Endodermal cell (in vitro differentiated cells): ENCODE data around the gene CARD8. TPM values are rescaled to one million over a fixed set of nuclear protein-coding genes. Genes with fewer than 3 reads are reported as not detected.

Experiments
- DNase-seq: peaks from one replicate; pipeline ENCODE4 v3.0.0-alpha.2; 2017
- H3K27ac ChIP-seq: 2 replicates; pipeline ENCODE4 v1.5.1; 2013; ENCODE audit warnings: mild to moderate bottlenecking, low read depth, low read length, moderate library complexity
- H3K27me3 ChIP-seq: 2 replicates; pipeline ENCODE4 v1.6.1; 2013; ENCODE audit warnings: mild to moderate bottlenecking, low read length, moderate library complexity; ENCODE audit not compliant: insufficient read depth, control insufficient read depth, poor library complexity, severe bottlenecking
- H3K36me3 ChIP-seq: 2 replicates; pipeline ENCODE4 v1.7.0; 2013; ENCODE audit warnings: mild to moderate bottlenecking, low read length, moderate library complexity; ENCODE audit not compliant: control insufficient read depth, insufficient read depth
- H3K4me1 ChIP-seq: one replicate; pipeline ENCODE4 v1.7.0; 2013; ENCODE audit warnings: low read length; ENCODE audit not compliant: control insufficient read depth, insufficient read depth
- H3K4me3 ChIP-seq: 2 replicates; pipeline ENCODE4 v1.5.1; 2013; ENCODE audit warnings: mild to moderate bottlenecking, low read length, moderate library complexity
- H3K9ac ChIP-seq: 2 replicates; pipeline ENCODE4 v1.6.1; 2013; ENCODE audit warnings: mild to moderate bottlenecking, low read length, moderate library complexity; ENCODE audit not compliant: poor library complexity, severe bottlenecking; ENCODE audit errors: extremely low read depth
- H3K9me3 ChIP-seq: 2 replicates; pipeline ENCODE4 v1.6.1; 2013; ENCODE audit warnings: mild to moderate bottlenecking, low read length, moderate library complexity; ENCODE audit not compliant: control insufficient read depth
- H3K27ac Mint-ChIP-seq: 2 replicates; pipeline ENCODE4 v1.8.0; 2020; ENCODE audit warnings: mixed read lengths
- H3K27me3 Mint-ChIP-seq: 2 replicates; pipeline ENCODE4 v1.8.0; 2021; ENCODE audit warnings: mild to moderate bottlenecking, mixed read lengths; ENCODE audit not compliant: insufficient read depth
- H3K36me3 Mint-ChIP-seq: 2 replicates; pipeline ENCODE4 v1.8.0; 2020; ENCODE audit warnings: low read depth, mixed read lengths
- H3K4me1 Mint-ChIP-seq: 2 replicates; pipeline ENCODE4 v1.8.0; 2020; ENCODE audit warnings: mixed read lengths
- H3K4me3 Mint-ChIP-seq: 2 replicates; pipeline ENCODE4 v1.8.0; 2020; ENCODE audit warnings: mild to moderate bottlenecking, moderate library complexity, mixed read lengths
- H3K9me3 Mint-ChIP-seq: 2 replicates; pipeline ENCODE4 v1.8.0; 2020; ENCODE audit warnings: mild to moderate bottlenecking, mixed read lengths
- WGBS, 2 experiments: methylation state at CpG; one replicate each; pipeline versions ENCODE4 v1.1.5 to v1.1.7; 2013; ENCODE audit warnings: missing lambda C conversion rate in 2 of 2, mixed read lengths in 1 of 2; ENCODE audit not compliant: insufficient coverage in 1 of 2, insufficient read length in 1 of 2; 5-methylcytosine and 5-hydroxymethylcytosine counted together
- total RNA-seq, 2 donors: library from RNA; stranded (reverse); fragmentation: NEBNext Ultra II Directional in 1 of 2; extraction: Animal tissue kit (Norgen Biotek cat#: 25700) in 1 of 2; gene quantifications; 2 replicates in 1 of 2; 3 replicates in 1 of 2; pipeline ENCODE4 v1.2.1, GENCODE V29; 2021
- TF ChIP-seq, protein P1 (sequence below): fragments of 200-600 bp; sonication (generic); conservative IDR thresholded peaks from 2 replicates; pipeline ENCODE4 v1.5.0; 2021; ENCODE audit warnings: antibody characterized with exemption, mild to moderate bottlenecking

Gene CARD8
- total RNA-seq, 2 donors from 2014 or later, result 34.0 to 44.6 TPM

DNA sequence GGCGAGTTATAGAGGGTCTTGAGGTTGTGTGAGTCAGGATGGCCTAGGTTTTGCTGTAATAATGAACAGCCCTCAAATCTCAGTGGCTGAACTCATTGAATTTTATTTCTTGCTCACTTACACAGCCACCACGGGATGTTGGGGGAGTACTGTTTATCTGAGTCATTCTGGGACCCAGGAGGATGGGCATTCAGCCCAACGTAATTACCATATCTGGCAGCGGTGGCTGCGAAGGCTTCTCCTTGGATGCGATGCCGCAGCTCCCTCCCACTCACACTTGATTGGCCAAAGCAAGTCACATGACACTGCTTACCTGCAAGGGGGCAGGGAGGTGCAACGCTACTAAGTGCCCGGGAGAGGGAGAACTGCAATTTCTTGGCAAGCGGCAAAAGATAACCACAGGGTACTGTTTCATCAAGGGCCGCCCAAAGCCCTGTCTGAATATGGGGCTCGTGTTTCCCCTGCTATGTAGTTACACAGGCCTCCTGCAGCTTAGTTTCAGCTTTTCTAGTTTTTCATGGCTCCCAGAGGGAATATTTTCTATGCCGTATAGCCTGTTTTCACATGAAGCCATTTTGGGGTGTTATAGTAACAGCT, 65.3 kb downstream of the CARD8 start:
- TF ChIP-seq, protein P1, sequence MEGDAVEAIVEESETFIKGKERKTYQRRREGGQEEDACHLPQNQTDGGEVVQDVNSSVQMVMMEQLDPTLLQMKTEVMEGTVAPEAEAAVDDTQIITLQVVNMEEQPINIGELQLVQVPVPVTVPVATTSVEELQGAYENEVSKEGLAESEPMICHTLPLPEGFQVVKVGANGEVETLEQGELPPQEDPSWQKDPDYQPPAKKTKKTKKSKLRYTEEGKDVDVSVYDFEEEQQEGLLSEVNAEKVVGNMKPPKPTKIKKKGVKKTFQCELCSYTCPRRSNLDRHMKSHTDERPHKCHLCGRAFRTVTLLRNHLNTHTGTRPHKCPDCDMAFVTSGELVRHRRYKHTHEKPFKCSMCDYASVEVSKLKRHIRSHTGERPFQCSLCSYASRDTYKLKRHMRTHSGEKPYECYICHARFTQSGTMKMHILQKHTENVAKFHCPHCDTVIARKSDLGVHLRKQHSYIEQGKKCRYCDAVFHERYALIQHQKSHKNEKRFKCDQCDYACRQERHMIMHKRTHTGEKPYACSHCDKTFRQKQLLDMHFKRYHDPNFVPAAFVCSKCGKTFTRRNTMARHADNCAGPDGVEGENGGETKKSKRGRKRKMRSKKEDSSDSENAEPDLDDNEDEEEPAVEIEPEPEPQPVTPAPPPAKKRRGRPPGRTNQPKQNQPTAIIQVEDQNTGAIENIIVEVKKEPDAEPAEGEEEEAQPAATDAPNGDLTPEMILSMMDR, result peak; percentile 71
- Mint-ChIP-seq H3K9me3 (peaks cover 19% of the 10 kb centered on the region), H3K4me1 (no peaks in the 10 kb centered on the region), H3K36me3 (peaks cover 38% of the 10 kb centered on the region), H3K27me3 (peaks cover 7% of the 10 kb centered on the region), H3K4me3 (no peak overlapping the region), H3K27ac (no peak overlapping the region)
- Histone ChIP-seq H3K27me3 (no peaks in the 10 kb centered on the region), H3K36me3 (no peaks in the 10 kb centered on the region), H3K4me3 (no peak overlapping the region), H3K9ac (no peak overlapping the region), H3K27ac (no peak overlapping the region), H3K4me1 (no peaks in the 10 kb centered on the region), H3K9me3 (peaks cover 16% of the 10 kb centered on the region)
- WGBS, 2 experiments, result 42 to 44% methylated on average over 11 to 13 of the region's 13 CpGs
- DNase-seq, result peak; percentile 97

DNA sequence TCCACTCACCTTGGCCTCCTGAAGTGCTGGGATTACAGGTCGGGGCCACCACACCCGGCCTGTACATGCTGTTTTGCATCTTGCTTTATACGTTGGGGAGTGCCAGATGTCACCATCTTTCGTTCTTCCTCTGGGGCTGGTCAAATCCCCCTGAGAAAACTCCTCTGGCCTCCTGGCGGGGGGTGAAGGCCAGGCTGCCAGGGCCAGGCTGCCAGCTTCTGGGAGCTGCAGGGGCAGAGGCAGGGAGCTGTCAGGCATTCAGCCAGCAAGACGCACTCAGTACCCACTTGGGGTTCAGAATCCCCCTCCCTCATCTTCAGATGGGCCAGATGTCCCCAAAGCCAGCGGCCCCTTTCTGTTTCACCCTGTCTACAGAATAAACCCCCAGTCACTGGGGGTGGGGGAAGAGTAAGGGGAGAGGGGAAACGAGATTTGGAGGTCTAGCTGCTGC, 69.1 kb downstream of the CARD8 start:
- 84 to 100% methylated on average over 1 to 7 of the region's 8 CpGs for WGBS, 2 experiments
- no peaks in the 10 kb centered on the region for H3K4me1 ChIP-seq
- H3K36me3 Mint-ChIP-seq, result peaks cover 54% of the 10 kb centered on the region
- peaks cover 31% of the 10 kb centered on the region for H3K9me3 Mint-ChIP-seq
- H3K27ac Mint-ChIP-seq, result no peak overlapping the region
- H3K4me3 Mint-ChIP-seq, result no peak overlapping the region
- TF ChIP-seq, protein P1, result no peak
- peaks cover 5% of the 10 kb centered on the region for H3K36me3 ChIP-seq
- no peaks in the 10 kb centered on the region for H3K27me3 Mint-ChIP-seq
- no peak overlapping the region for H3K9ac ChIP-seq
- no peaks in the 10 kb centered on the region for H3K27me3 ChIP-seq
- H3K4me1 Mint-ChIP-seq, result no peaks in the 10 kb centered on the region
- peaks cover 23% of the 10 kb centered on the region for H3K9me3 ChIP-seq
- no peak for DNase-seq
- H3K4me3 ChIP-seq, result no peak overlapping the region
- no peak overlapping the region for H3K27ac ChIP-seq

DNA sequence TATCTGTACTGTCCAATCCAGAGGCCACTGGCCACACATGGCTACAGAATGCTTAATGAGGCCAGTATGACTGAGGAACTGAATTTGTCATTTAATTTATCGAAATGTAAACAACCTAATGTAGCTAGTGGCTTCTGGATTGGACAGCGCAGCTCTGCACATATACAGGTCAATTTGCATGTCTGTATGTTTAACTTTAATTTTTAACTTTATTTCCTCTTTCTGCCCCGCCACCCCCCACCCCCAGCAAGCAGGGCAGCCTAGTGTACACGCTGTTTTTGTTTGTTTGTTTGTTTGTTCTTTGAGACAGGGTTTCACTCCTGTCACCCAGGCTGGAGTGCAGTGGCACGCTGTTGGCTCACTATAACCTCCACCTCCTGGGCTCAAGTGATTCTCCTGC, 69.7 kb downstream of the CARD8 start:
- Mint-ChIP-seq H3K27me3 (no peaks in the 10 kb centered on the region), H3K4me1 (no peaks in the 10 kb centered on the region), H3K27ac (no peak overlapping the region), H3K9me3 (peaks cover 36% of the 10 kb centered on the region), H3K36me3 (peaks cover 57% of the 10 kb centered on the region), H3K4me3 (no peak overlapping the region)
- Histone ChIP-seq H3K9ac (no peak overlapping the region), H3K36me3 (peaks cover 5% of the 10 kb centered on the region), H3K4me1 (no peaks in the 10 kb centered on the region), H3K9me3 (peaks cover 29% of the 10 kb centered on the region), H3K4me3 (no peak overlapping the region), H3K27ac (no peak overlapping the region), H3K27me3 (no peaks in the 10 kb centered on the region)
- WGBS, 2 experiments, result 93 to 100% methylated on average over 2 to 5 of the region's 5 CpGs
- TF ChIP-seq, protein P1, result no peak
- DNase-seq, result no peak
